ENCODE data around the gene TFF1.

TFF1 gene

DNA sequence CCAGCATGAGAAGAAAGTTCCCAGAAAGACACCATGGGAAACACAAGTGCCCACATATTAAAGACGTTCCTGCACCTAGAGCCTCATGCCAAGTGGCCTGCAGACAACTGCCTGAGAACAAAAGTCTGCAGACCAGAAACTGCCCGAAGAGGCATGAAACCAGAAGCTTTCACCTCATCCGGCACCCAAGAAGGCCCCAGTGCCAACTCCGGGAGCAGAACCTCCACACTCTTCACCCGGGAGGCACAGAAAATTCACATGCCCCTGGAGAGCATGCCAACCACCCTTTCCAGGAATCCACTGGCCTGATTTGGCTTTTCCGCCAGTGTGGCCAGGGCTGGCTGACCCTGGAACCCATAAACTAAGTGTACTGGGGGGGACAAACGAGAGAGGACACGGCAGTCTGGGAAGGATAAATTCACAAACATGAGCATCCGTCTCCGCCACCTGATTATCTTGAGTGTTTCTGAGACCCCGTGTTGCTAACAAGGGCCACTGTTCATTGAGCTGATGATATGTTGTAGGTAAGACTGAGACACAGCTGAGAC is 22.3 kb downstream of the TFF1 start:
- DNase-seq (ENCODE audit: low read depth), result no peak

DNA sequence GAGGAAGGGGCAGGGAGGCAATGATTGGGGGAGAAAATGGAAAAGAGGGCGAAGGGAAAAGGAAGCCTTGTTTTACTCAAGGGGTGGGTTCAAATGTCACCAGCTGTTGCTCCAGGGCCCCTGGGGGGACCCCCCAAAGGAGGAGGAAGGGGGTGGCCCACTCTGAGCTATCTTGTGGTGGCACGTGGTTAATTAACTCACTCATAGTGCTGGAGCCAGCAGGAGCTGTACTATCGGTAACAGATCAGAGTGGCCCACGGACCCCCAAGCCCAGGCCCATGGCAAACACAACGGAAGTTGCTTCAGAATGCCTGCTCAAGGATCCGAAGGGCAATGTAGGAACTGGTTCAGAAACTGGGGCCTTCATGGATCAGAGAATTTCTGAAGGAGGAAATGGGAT is 22.8 kb downstream of the TFF1 start:
- DNase-seq (ENCODE audit: low read depth), result no peak

DNA sequence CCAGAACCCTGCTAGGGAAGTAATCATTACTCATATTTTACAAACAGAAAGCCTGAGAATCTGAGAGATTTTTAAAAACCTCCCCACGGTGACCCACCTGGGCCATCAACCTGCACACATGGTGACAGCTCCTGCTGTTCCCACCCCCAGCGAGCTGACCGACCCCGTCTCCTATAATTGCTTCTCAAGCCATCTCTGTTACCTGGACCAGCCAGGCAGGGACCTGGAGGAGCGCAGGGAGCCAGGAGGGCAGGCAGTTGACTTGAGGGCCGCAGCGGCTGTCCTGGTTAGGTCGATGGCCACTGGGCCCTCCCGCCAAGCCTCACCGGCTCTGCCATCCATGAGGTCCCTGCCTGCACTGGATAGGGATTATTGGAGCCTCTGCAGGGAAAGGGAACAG is 23.2 kb downstream of the TFF1 start:
- no peak for DNase-seq (ENCODE audit: low read depth)

DNA sequence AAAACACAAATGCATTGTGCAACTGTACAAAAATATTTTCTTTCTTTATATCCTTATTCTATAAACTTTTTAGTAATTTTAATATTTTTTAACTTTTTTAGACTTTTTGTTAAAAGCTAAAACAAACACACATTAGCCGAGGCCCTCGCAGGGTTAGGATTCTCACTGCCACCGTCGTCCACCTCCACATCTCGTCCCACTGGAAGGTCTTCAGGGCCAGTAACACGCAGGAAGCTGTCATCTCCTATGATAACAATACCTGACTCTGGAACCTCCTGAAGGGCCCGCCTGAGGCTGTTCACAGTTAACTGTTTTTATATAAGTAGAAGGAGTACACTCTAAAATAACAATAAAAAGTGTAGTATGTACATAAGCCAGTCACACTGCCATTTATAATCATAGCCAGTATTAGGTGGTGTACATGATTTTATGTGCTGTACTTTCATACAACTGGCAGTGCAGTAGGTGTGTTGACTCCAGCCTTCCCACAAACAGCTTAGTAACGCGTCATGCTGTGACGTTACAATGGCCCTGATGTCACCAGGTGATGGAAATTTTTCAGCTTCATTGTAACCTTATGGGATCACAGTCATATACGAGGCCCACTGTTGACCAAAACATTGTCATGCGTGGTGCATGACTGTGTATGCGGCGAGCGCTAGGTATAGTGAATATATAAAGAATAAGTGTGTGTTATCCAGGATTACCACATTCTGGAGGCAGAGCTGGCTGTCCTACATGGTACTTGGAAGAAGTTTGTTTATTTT is 24.4 kb downstream of the TFF1 start:
- no peak for DNase-seq (ENCODE audit: low read depth)

DNA sequence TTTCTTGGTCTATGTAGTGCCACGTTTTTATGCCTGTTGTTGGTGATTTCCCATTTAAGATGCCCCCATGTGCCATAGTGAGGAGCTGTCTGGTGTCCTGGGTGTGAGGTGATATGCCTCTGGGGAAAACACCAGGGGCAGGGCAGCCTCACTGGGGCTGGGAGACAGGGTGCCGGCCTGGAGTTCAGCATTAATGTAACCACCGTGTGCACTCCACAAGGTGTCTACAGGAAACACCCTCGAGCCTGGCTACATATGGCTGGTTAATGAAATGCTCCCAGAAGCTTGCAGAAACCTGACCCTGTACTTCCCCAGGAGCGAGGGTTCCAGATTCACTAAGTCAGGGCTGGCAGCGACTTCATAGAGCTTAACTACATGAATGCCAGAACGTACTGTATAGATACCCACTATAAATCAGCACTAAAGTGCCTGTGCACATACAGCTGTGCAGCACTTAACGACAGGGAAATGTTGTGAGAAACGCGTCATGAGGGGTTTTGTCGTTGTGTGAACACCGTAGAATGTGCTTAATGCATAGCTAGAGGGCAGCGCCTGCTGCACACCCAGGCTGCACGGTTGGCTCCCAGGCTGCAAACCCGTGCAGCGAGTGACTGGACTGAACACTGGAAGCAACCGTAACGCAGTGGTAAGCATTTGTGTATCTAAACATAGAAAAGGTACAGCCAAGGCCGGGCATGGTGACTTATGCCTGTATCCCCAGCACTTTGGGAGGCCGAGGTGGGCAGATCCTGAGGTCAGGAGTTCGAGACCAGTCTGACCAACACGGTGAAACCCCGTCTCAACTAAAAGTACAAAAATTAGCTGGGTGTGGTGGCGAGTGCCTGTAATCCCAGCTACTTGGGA is 25.9 kb downstream of the TFF1 start:
- no peak for DNase-seq (ENCODE audit: low read depth)

DNA sequence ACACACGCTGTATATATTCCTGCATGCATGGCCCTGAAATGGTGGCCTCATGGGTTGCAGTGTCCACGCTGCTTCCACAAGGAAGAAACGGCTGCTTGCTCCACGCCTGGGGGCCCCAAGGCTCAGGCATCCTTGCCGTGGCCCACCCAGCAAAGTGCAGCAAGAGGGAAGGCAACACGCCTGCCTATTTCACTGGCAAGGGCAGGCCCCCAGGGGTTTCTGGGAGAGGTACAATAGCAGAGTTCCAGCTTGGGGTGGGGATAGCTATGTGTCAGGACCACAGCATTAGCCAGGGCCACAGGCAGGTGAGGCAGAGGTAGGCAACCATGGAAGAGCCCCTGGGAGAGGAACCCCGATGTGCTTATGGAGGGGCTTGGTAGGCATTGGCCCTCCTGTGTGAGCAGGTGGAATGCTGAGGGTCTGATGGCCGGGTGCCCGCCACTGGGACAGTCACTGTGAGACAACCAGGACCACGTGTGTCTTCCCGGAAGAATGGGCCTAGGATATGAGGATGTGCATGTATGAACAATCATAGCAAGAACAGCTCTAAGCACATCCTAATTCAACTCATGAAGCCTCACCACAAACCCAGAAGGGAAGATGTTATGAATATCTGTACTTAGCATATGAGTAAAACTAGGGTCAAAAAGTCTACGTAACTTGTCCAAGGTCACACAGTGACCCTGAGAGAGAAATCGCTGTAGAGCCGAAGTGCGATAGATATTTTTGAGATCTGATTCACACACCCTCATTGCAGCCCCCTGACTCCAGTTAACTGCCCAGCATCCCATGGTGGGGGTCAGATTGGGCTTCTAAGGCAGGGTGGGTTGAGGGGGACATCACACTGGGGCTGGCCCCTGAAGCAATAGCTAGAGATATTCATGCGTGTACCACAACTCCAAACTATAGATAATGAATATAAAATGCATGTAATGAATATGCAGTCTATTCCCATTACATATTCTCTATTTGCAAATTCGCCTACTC is 27.3 kb downstream of the TFF1 start:
- DNase-seq (ENCODE audit: low read depth), result no peak

DNA sequence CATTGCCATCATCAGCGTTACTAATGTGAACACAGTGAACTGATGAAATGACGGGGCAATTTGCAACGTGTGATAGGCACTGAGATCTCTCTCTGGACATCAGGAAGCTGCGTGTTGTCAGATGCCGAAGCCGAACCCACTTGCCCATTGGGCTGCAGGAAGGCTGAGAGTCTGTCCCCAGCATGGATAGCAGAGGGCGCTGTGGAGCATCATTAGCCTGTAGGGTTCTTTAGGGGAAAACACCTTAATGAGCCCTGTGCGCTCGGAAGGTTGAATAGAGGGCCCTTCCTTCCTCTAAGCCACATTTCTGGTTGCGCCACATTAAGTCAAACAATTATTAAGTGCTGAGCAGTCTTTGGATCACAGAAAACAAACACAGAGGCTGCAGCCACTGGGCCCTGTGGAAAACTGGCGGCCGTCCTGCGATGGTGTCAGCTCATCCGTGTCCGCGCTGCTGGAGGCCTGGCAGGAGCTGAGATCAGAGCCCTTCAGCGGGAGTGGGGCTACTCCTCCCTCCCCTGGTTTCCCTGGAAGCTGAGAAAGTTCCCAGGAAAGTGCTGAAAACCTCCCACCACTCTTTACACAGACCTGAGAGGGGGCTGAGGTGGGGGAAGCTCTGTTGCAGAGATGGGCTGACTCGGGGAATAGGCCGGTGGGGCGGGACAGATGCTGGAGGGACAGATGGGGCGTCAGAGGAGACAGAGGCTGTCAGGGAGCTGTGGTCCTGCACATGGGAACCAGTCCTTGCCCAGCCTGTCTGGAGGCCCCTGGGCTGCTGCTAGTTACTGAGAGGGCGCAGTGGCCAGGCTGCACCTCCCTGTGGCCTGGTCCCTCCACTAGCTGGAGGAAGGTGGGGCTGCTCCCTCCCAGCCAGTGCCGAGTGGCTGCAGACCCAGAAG is 28.3 kb downstream of the TFF1 start:
- peak; percentile 81 for DNase-seq (ENCODE audit: low read depth)

DNA sequence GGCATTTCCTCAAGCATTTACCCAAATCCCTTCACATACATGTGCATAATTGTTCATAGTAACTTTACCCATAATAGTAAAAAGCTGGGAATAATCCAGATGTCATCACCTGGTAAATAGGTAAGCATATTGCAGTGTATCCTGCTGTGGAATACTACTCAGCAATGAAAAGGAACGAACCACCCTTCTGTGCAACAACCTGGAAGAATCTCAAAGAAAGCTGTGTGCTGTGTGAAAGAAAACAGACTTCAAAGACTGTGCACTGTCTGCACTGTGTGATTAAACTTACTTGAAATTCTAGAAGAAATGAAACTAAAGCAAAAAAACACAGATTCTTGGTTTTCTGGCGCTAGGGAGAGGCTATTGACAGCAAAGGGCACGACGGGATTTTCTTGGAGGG is 29.1 kb downstream of the TFF1 start:
- DNase-seq (ENCODE audit: low read depth), result no peak

DNA sequence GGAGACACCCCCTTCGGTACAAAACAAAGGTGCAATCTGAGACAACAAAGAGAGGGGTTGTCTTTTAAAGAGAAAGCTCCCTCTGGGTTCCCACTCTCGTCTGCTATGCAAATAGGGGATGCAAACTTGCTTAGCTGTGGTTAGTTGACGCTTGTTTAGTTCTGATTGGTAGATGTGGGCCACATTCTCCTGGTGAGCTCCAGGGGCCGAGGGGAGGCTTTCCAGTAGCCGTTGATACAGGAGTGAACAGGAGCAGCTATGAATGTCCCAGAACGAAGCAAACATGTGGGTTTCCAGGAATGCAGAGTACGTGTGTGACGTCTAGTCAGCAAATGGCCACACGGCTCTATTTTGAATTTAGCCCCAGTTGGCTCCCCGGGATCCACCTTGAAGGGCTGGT is 30.3 kb downstream of the TFF1 start:
- no peak for DNase-seq (ENCODE audit: low read depth)

DNA sequence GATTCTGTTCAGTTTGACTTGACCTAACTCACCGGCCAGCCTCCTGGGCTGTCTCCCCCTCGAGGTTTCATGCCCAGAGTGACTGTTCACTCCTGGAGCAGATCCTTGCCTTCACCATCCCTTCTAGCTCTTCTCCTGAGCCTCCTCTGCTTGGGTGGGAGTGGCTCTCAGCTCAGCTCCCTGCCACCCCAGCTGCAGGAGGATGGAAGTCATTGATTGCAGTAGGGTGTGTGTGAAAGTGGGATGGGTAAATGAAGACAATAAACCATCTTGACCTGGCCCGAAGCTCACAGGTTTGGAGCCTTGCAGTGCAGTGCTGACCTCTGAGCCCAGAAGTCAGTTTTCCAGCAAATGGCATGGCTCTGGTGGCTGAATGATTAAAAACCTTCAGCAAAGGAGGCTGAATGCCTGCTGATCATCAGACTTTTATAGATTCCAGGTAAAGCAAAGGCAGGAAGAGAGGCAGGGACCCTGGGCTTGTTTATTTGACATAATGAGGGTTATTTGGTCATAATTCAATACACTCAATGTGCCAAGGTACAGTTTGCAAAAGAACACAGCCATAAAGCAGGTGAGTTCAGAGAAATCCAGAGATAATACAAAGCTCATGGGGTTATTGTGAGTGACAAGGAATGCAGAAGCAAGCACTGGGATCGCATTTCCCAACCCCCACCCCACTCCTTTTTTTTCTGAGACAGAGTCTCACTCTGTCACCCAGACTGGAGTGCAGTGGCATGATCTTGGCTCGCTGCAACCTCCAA is 33.6 kb downstream of the TFF1 start:
- DNase-seq (ENCODE audit: low read depth), result no peak

DNA sequence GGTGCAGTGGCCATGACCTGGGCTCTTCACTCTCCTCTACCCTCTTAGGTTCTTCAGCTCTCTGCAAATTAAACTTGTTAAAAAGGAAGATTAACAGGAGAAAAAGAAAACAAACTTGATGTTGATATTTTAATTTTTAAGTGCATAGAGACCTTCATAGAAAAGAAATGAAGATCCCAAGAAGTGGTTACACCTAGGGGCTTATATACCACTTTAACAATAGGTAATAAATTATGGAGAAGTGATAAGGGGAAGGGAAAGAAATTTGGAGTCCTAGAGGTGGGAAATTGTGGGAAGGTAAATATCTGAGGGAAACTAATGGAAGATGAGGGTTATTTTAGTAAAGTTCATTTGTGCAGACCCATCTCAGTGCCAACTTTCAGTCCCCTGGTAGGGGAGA is 34.7 kb downstream of the TFF1 start:
- no peak for DNase-seq (ENCODE audit: low read depth)

DNA sequence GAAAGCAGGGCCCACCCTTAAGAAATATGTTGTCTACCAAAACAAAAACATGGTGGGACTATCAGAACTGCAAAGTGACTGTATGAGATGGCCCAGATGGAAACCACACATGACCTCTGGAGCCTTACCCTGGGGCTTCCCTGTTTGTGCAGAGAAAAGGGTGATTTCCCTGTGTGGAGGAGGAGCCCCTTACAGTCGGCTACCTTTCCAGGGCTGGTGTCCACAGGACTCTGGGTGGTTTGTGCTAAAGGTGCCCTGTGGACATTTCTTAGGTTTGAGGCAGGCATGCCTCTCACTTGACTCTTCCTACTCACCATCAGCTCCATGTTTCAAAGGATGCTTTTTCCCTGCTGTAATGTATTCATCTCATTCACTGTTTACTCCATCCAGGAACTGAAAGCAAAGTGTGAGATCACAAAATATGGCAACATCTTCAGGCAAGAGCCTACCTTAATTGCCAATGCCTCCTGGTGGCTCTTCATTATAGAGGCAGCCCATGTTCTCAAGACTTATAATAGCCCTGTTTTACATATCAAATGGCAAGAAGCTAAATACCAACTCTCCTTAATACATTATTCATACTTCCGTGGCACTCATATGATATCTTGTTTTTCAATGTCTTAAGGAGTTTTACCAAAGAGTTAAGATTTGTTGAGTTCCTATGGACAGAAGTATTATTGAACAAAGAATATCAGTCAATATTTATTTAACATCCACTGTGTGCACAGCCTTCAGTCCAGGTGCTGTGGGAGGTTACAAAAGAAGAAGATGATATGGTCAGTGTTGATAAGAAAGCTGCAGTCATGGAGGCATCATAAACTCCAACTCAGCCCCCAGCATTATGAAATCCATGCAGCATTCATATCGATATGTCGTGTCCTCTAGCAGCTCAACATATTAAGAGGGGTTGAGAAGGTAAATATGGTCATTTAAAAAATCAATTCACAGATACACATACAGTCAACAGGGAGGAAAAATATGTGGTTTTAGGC is 35.7 kb downstream of the TFF1 start:
- DNase-seq (ENCODE audit: low read depth), result no peak

DNA sequence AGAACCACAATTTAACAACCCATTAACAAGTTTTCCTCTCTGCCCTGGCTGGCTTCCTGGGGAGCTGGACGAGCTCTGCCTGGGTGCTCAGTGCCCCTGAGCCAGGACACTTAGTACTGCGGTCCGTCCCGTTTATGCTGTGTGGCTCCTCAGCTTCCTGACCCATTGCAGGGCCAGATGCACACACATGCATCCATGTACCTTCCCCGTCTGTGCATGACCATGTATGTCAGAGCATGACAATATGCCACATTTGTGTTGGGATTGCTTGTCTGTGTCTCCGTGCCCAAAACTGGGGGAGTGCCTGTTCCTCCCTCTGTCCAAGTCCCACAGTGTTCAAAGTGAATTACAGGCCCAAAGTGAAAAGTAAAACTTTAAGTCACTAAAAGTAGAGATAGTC is 41.4 kb downstream of the TFF1 start:
- no peak for DNase-seq (ENCODE audit: low read depth)

DNA sequence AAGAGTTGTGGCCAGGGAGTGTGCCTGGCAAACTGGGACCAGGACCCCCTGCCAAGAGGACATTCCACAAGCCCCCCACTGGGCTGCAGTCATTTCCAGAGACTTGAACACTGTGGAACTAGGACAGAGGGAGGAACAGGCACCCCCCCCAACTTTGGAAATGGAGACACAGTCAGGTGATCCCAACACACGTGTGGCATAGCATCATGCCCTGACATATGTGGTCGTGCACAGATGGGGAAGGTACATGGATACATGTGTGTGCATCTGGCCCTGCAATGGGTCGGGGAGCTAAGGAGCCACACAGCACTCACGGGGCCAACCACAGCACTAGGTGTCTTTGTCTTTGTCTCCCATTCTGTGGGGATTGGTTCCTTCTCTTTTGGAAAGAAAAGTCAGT is 44.5 kb downstream of the TFF1 start:
- no peak for DNase-seq (ENCODE audit: low read depth)

DNA sequence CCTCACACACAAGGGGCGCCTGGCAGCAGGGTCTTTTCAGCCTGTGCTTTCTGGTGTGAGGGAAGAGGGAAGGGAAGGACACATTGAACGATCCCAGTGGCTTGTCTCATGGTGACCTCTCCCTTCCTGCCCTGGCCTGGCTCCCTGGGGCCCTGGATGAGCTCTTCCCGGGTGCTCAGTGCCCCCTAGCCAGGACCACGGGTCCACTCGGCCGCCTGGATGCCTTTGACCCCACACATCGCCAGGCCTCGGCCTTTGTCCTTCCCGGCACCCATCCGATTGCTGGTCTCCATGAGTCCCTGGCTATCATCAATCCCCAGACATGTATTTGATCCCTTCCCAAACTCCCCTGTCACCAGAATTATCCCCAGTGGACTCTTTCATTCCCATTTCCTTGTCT is 45.1 kb downstream of the TFF1 start:
- DNase-seq (ENCODE audit: low read depth), result no peak

DNA sequence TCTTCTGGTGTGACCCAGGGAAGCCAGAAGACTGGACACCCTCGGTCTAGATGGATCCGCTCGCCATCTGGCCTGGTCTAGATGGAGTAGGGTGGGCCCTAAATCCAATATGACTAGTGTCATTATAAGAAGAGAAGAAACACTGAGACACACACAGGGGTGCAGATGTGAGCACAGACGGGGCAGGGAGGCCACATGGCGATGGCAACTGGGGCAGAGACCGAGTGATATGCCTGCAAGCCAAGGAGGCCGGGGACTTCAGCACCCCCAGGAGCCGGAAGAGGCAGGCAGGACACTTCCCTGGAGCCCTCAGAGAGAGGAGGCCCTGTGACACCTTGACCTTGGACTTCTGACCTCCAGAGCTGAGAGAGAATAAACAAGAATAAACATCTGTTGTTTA is 45.5 kb downstream of the TFF1 start:
- no peak for DNase-seq (ENCODE audit: low read depth)

DNA sequence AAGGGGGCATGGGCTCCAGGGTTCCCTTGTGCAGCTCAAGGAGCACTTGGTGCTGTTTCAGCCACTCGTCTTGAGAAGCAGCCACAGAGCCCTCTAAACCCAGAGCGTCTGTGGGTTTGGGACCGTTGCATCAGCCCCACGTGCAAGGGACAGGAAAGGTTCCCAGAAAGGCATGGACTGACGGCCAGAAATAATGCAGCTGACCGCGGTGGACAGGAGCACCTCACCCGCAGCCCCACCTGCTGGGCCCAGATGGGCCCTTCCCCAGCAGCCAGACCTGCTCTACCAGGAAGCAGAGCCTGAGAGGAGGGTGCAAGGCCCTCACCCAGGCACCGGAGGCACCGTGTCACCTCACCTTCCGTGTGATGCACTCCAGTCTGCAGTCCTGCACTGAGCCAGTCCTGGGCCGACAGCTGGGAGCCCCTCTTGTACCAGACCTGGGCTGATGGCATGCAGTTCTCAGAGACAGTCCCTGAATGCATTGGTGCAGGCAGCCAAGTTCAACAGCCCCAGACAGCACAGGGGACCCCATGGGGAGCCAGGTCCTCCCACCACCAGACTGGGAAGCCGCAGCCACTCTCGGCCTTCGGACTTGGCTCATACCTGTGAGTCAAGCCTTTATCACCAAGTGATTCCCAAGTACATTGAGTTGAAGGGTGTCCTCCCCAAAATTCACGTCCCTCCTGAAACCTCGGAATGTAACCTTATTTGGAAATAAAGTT is 46.3 kb downstream of the TFF1 start:
- DNase-seq (ENCODE audit: low read depth), result no peak

DNA sequence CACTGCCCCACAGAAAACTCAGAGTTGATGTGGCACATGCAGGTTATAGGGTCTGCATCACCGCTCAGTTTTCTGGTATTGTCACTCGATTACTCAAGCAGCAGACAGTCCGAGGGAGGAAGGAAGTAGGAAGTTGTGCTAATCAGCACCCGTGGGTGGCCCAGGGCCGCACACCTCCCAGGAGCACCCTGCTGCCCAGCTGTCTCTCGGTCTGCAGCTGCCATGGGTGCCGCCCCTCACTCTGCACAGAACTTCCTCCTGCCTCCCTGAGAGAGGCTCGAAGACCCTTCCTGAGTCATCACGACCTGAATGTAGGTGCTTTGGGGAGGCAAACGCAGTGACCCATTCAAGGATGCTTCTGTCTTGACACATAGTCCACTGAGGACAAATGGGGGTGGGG is 47.0 kb downstream of the TFF1 start:
- no peak for DNase-seq (ENCODE audit: low read depth)

All from stimulated activated CD8-positive, alpha-beta memory T cell treated with anti-CD3 and anti-CD28 coated beads, Interleukin-12 subunit alpha, Interleukin-12 subunit beta, amount 100 ng/mL, for 1 hour (primary cell).